H9 (cell line): ENCODE data around the gene UBE2G1. TPM values are rescaled to one million over a fixed set of nuclear protein-coding genes. Genes with fewer than 3 reads are reported as not detected.

Experiments used
- DNase-seq: peaks from one replicate; pipeline ENCODE4 v3.0.0-alpha.2; 2017
- H2AFZ ChIP-seq: one replicate; pipeline ENCODE4 v1.6.1; 2013; ENCODE audit warnings: mild to moderate bottlenecking, low read length, control low read depth, moderate library complexity
- H2AK5ac ChIP-seq: 2 replicates; pipeline ENCODE4 v1.6.1; 2013; ENCODE audit warnings: low read length, control low read depth, mixed read lengths; ENCODE audit not compliant: insufficient read length
- H2BK120ac ChIP-seq: one replicate; pipeline ENCODE4 v1.6.1; 2013; ENCODE audit warnings: low read depth, mild to moderate bottlenecking, low read length, control low read depth, inconsistent platforms; ENCODE audit not compliant: poor library complexity, severe bottlenecking
- H2BK12ac ChIP-seq: 2 replicates; pipeline ENCODE4 v1.6.1; 2013; ENCODE audit warnings: low read length, control low read depth, mixed read lengths, low read depth; ENCODE audit not compliant: insufficient read length
- H2BK15ac ChIP-seq: 2 replicates; pipeline ENCODE4 v1.6.1; 2013; ENCODE audit warnings: low read depth, low read length, control low read depth
- H2BK20ac ChIP-seq: one replicate; pipeline ENCODE4 v1.6.1; 2013; ENCODE audit warnings: low read depth, mild to moderate bottlenecking, low read length, control low read depth, inconsistent platforms; ENCODE audit not compliant: poor library complexity, severe bottlenecking
- H2BK5ac ChIP-seq: 2 replicates; pipeline ENCODE4 v1.6.1; 2013; ENCODE audit warnings: low read length, control low read depth, mixed read lengths; ENCODE audit not compliant: insufficient read length
- H3K14ac ChIP-seq: 2 replicates; pipeline ENCODE4 v1.6.1; 2013; ENCODE audit warnings: low read length, control low read depth; ENCODE audit not compliant: insufficient read depth
- H3K18ac ChIP-seq: 2 replicates; pipeline ENCODE4 v1.6.1; 2013; ENCODE audit warnings: low read depth, mild to moderate bottlenecking, mixed read lengths, low read length, control low read depth; ENCODE audit not compliant: insufficient read length
- H3K23ac ChIP-seq: 2 replicates; pipeline ENCODE4 v1.6.1; 2013; ENCODE audit warnings: low read length, control low read depth, mixed read lengths, low read depth; ENCODE audit not compliant: insufficient read length
- H3K23me2 ChIP-seq: 2 replicates; pipeline ENCODE4 v1.6.1; 2013; ENCODE audit warnings: low read depth, mild to moderate bottlenecking, mixed read lengths, low read length, control low read depth; ENCODE audit not compliant: insufficient read length, poor library complexity, severe bottlenecking
- H3K27ac ChIP-seq: 2 replicates; pipeline ENCODE4 v1.5.1; 2013; ENCODE audit warnings: low read length, control low read depth, mixed read lengths, low read depth; ENCODE audit not compliant: insufficient read length
- H3K27me3 ChIP-seq: 2 replicates; pipeline ENCODE4 v1.6.1; 2013; ENCODE audit warnings: low read length, control low read depth, inconsistent platforms; ENCODE audit not compliant: insufficient read depth
- H3K4ac ChIP-seq: 2 replicates; pipeline ENCODE4 v1.6.1; 2013; ENCODE audit warnings: low read depth, mild to moderate bottlenecking, control low read depth, inconsistent platforms, low read length, moderate library complexity
- H3K4me1 ChIP-seq: 2 replicates; pipeline ENCODE4 v1.6.1; 2013; ENCODE audit warnings: low read length, control low read depth, inconsistent platforms; ENCODE audit not compliant: insufficient read depth
- H3K4me2 ChIP-seq: 2 replicates; pipeline ENCODE4 v1.6.1; 2013; ENCODE audit warnings: low read length, control low read depth, mixed read lengths; ENCODE audit not compliant: insufficient read length, insufficient read depth
- H3K56ac ChIP-seq: 2 replicates; pipeline ENCODE4 v1.6.1; 2013; ENCODE audit warnings: low read depth, mild to moderate bottlenecking, mixed read lengths, low read length, control low read depth; ENCODE audit not compliant: insufficient read length
- H3K79me1 ChIP-seq: 2 replicates; pipeline ENCODE4 v1.6.1; 2013; ENCODE audit warnings: low read depth, mild to moderate bottlenecking, moderate library complexity, low read length, control low read depth, inconsistent platforms; ENCODE audit not compliant: insufficient read depth, poor library complexity, severe bottlenecking
- H3K79me2 ChIP-seq: 2 replicates; pipeline ENCODE4 v1.6.1; 2013; ENCODE audit warnings: low read length, control low read depth, inconsistent platforms; ENCODE audit not compliant: insufficient read depth
- H3K9ac ChIP-seq: 2 replicates; pipeline ENCODE4 v1.6.1; 2013; ENCODE audit warnings: low read length, control low read depth, mixed read lengths; ENCODE audit not compliant: insufficient read length; ENCODE audit errors: extremely low read depth
- H3K9me3 ChIP-seq: one replicate; pipeline ENCODE4 v1.6.1; 2013; ENCODE audit warnings: low read depth, low read length, inconsistent platforms; ENCODE audit not compliant: control insufficient read depth
- H3T11ph ChIP-seq: one replicate; pipeline ENCODE4 v1.6.1; 2013; ENCODE audit warnings: mild to moderate bottlenecking, low read length, control low read depth, inconsistent platforms
- H4K20me1 ChIP-seq: one replicate; pipeline ENCODE4 v1.6.1; 2013; ENCODE audit not compliant: control insufficient read depth, insufficient read length, insufficient read depth
- H4K5ac ChIP-seq: 2 replicates; pipeline ENCODE4 v1.6.1; 2013; ENCODE audit warnings: low read depth, mild to moderate bottlenecking, mixed read lengths, low read length, control low read depth; ENCODE audit not compliant: insufficient read length
- H4K8ac ChIP-seq: replicated peaks from 2 replicates; pipeline ENCODE4 v1.6.1; 2013; ENCODE audit warnings: low read length, control low read depth, mixed read lengths, low read depth; ENCODE audit not compliant: insufficient read length
- H4K91ac ChIP-seq: 2 replicates; pipeline ENCODE4 v1.6.1; 2013; ENCODE audit warnings: low read depth, mild to moderate bottlenecking, moderate library complexity, mixed read lengths, low read length, control low read depth; ENCODE audit not compliant: insufficient read length
- H3K27ac Mint-ChIP-seq, 3 experiments: 2 replicates in 2 of 3; 3 replicates in 1 of 3; pipeline ENCODE4 v1.8.0; 2020 to 2021; ENCODE audit warnings: mixed read lengths in 3 of 3, mild to moderate bottlenecking in 1 of 3, moderate library complexity in 1 of 3
- H3K27me3 Mint-ChIP-seq: 2 replicates; pipeline ENCODE4 v1.8.0; 2021; ENCODE audit warnings: low read depth, mild to moderate bottlenecking, moderate library complexity, mixed read lengths
- H3K36me3 Mint-ChIP-seq, 3 experiments: 2 replicates in 2 of 3; 3 replicates in 1 of 3; pipeline ENCODE4 v1.8.0; 2020 to 2021; ENCODE audit warnings: low read depth in 3 of 3, mixed read lengths in 3 of 3; ENCODE audit not compliant: insufficient read depth in 1 of 3
- H3K4me1 Mint-ChIP-seq, 2 experiments: 2 replicates each; pipeline ENCODE4 v1.8.0; 2020; ENCODE audit warnings: mixed read lengths in 2 of 2
- H3K4me3 Mint-ChIP-seq, 2 experiments: 2 replicates in 1 of 2; 3 replicates in 1 of 2; pipeline ENCODE4 v1.8.0; 2020 to 2021; ENCODE audit warnings: mild to moderate bottlenecking in 2 of 2, mixed read lengths in 2 of 2, moderate library complexity in 1 of 2
- H3K9me3 Mint-ChIP-seq, 2 experiments: 2 replicates in 1 of 2; 3 replicates in 1 of 2; pipeline ENCODE4 v1.8.0; 2020; ENCODE audit warnings: mild to moderate bottlenecking in 2 of 2, mixed read lengths in 2 of 2, moderate library complexity in 1 of 2
- CTCF ChIP-seq: fragments of 200-600 bp; sonication (generic); conservative IDR thresholded peaks from 3 replicates; pipeline ENCODE4 v1.8.0; 2021; ENCODE audit warnings: antibody characterized with exemption, mild to moderate bottlenecking
- WGBS: extraction: QIAGEN DNeasy Blood & Tissue Kit; methylation state at CpG from one replicate; pipeline ENCODE4 v1.1.7; 2013; ENCODE audit warnings: missing lambda C conversion rate, low lambda C conversion rate, mixed read lengths; ENCODE audit not compliant: insufficient read length; ENCODE audit errors: extremely low coverage; 5-methylcytosine and 5-hydroxymethylcytosine counted together
- total RNA-seq: library from RNA; stranded (reverse); gene quantifications from 2 replicates; pipeline ENCODE4 v1.2.1, GENCODE V29; 2021

The UBE2G1 gene
- total RNA-seq, 1 experiment from 2014 or later, result 188 TPM

GRCh38 chr17:4261452-4261851 lies 105.0 kb downstream of the UBE2G1 start:
- Histone ChIP-seq H2AFZ (no peak overlapping the region), H2BK120ac (no peak overlapping the region), H2AK5ac (no peak overlapping the region), H3K27ac (no peak overlapping the region), H4K20me1 (no peaks in the 10 kb centered on the region), H3K9me3 (no peaks in the 10 kb centered on the region), H3K14ac (no peak overlapping the region), H3K4me2 (no peak overlapping the region), H4K91ac (no peak overlapping the region), H3K79me1 (peaks cover 6% of the 10 kb centered on the region), H3T11ph (no peak overlapping the region), H3K23me2 (peaks cover 10% of the 10 kb centered on the region), H2BK20ac (no peak overlapping the region), H3K18ac (no peak overlapping the region), H3K27me3 (no peaks in the 10 kb centered on the region), H3K79me2 (peaks cover 31% of the 10 kb centered on the region; the same call in 1 of the 2 replicates), H4K8ac (no peak overlapping the region), H2BK5ac (no peak overlapping the region), H3K4ac (no peak overlapping the region), H3K56ac (no peak overlapping the region), H2BK15ac (no peak overlapping the region), H2BK12ac (no peak overlapping the region), H3K4me1 (no peaks in the 10 kb centered on the region; the same call in 1 of the 2 replicates), H3K23ac (no peak overlapping the region), H3K9ac (no peak overlapping the region), H4K5ac (no peak overlapping the region)
- no CpG with 5 or more reads among the region's 8 CpGs for WGBS
- no peak for TF ChIP-seq CTCF
- Mint-ChIP-seq H3K36me3 (peaks cover 19 to 28% (median 26%) of the 10 kb centered on the region in 3 experiments), H3K9me3 (peaks cover 9 to 16% of the 10 kb centered on the region in 2 experiments), H3K4me3 (peak overlapping the region; percentile 81 to 87; a peak in 4 of 5 replicates), H3K4me1 (peaks cover 34 to 37% of the 10 kb centered on the region in 2 experiments), H3K27me3 (no peaks in the 10 kb centered on the region), H3K27ac (peak overlapping the region in 2 of 3 experiments; percentile 25 to 47; a peak in 4 of 7 replicates)
- no peak for DNase-seq
